NCI-H2196 (cell line): ENCODE results near the gene STK26.
"Not testable (repeated sequence)": the region's sequence is repeated elsewhere in the genome, so short reads cannot be mapped to it uniquely, and the experiment has no call there.

Source experiments
- DNase-seq: peaks from one replicate; lab custom pipeline; 2025; ENCODE audit not compliant: unreplicated experiment; lab: John Stamatoyannopoulos, UW

Gene STK26

GRCh38 chrX:132022967-132023895 is at the start of gene STK26:
Gene STK26, plus strand, starts transcription at chrX:132023302. Its CDS starts 316 bp downstream, at chrX:132023618.
- peak; percentile 64 for DNase-seq

- DNase-seq: no peak
Observed at GRCh38 chrX:131975851-131976250, 47.3 kb upstream of the STK26 start.

- DNase-seq: no peak
Observed at GRCh38 chrX:131977619-131978018, 45.5 kb upstream of the STK26 start.

- DNase-seq: no peak
Observed at GRCh38 chrX:131979116-131979515, 44.0 kb upstream of the STK26 start.

- DNase-seq: no peak
Observed at GRCh38 chrX:131985526-131986049, 37.5 kb upstream of the STK26 start.

- no peak for DNase-seq
Observed at GRCh38 chrX:131987252-131987651, 35.9 kb upstream of the STK26 start.

GRCh38 chrX:131988236-131988635 is 34.9 kb upstream of the STK26 start:
- no peak for DNase-seq

- no peak for DNase-seq
Observed at GRCh38 chrX:132001127-132001526, 22.0 kb upstream of the STK26 start.

GRCh38 chrX:132004728-132005127 is 18.4 kb upstream of the STK26 start:
- no peak for DNase-seq

- DNase-seq: no peak
Observed at GRCh38 chrX:132009350-132009749, 13.8 kb upstream of the STK26 start.

- not testable (repeated sequence) for DNase-seq
Observed at GRCh38 chrX:132010213-132010612, 12.9 kb upstream of the STK26 start.

GRCh38 chrX:132015875-132016274 is 7.2 kb upstream of the STK26 start:
- DNase-seq: no peak

- no peak for DNase-seq
Observed at GRCh38 chrX:132016628-132017430, 6.3 kb upstream of the STK26 start.

GRCh38 chrX:132017431-132018185 is 5.5 kb upstream of the STK26 start:
- DNase-seq: no peak

GRCh38 chrX:132022198-132022966 is 720 bp upstream of the STK26 start:
- DNase-seq: no peak

GRCh38 chrX:132023896-132024386 is 839 bp downstream of the STK26 start:
- no peak for DNase-seq

- no peak for DNase-seq
Observed at GRCh38 chrX:132025041-132025440, 1.9 kb downstream of the STK26 start.

GRCh38 chrX:132030264-132030663 is 7.2 kb downstream of the STK26 start:
- no peak for DNase-seq

GRCh38 chrX:132031867-132032266 is 8.8 kb downstream of the STK26 start:
- DNase-seq: no peak

GRCh38 chrX:132033166-132033565 is 10.1 kb downstream of the STK26 start:
- DNase-seq: no peak
